GM21717 (cell line): Measurements from ENCODE around the gene INTS6.

Experiments used
- ATAC-seq: cut with Tn5 transposase; IDR thresholded peaks from one replicate; pipeline ENCODE4 v1.9.1; 2021; ENCODE audit warnings: mild to moderate bottlenecking, moderate library complexity; ENCODE audit not compliant: unreplicated experiment

Gene INTS6

DNA sequence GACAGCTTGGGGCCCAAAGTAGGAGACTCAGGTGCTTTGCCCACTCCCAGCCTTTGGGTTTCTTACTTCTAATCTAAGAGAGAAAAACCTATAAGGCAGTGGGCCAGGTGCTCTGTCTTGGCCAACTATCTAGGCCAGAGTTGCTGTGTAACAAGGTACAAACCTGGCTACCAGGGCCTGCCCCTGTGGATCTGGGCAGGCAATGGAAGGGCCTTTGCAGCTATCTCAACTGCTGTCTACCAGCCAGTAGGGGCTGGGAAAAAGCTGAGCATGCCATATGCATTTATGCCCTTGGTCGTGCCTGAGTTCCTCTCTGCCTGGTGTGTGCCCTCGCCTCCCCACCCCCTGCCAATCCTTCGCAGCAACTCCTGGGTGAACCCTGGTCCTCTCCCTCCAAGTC is 130.0 kb downstream of the INTS6 start:
- no peak for ATAC-seq

GRCh38 chr13:51321836-51322235 is 131.0 kb downstream of the INTS6 start:
- ATAC-seq, result no peak

GRCh38 chr13:51318876-51319275 is 134.0 kb downstream of the INTS6 start:
- ATAC-seq, result no peak

DNA sequence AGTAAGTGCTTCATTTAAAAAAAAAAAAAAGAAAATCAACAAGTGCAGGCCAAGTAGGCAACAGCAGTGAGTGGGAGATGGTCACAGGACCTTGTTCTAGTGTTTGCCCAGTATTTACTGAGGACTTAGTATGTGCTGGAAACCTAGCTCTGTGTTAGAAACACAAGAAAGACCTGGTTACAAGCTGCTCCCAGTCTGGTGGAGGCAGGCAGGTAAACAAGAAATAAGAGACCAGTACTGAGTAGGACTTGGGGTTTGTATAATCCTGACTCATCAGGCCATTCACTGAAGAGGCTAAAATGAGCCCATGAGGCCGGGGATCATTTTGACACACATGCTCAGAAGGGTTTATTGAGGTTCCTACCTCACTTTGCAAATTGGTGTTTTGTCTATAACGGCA is 134.8 kb downstream of the INTS6 start:
- ATAC-seq, result no peak

- no peak for ATAC-seq
These were observed 135.6 kb downstream of the INTS6 start for GRCh38 chr13:51317262-51317661.

DNA sequence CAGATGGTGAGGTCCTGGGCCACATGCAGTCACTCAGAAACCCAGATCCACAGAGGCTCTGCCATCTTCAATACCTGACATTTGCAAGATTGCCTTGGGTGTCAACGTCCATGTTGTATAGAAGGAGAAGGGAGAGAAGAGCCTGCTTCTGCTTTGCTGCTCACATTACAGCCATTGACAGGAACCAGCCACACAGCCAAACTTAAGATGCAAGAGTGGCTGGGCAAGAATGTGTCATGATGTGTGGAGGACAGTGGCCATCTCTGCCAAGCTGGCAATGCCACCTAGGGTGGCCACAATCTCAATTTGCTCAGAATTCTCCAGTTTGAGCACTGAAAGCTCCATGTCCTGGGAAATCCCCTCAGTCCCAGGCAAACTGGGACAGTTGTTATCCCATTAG is 139.2 kb downstream of the INTS6 start:
- no peak for ATAC-seq

- no peak for ATAC-seq
These were observed 140.8 kb downstream of the INTS6 start for GRCh38 chr13:51311957-51312520.
